ENCODE results near the gene FAF1.

- no peak for TF ChIP-seq CTCF (conservative IDR thresholded peaks at IDR 0.05; ENCODE audit: low read depth, low read length)
- TF ChIP-seq EZH2phosphoT487 (IDR thresholded peaks at IDR 0.05; ENCODE audit: borderline replicate concordance, low read length), result no peak
Measured at GRCh38 chr1:50966991-50967390, 6.9 kb upstream of the FAF1 start.

Measured in PC-3 (cell line).